HG02938 (cell line): ENCODE results near the gene ATRNL1.
"Not testable (repeated sequence)": the region's sequence is repeated elsewhere in the genome, so short reads cannot be mapped to it uniquely, and the experiment has no call there.

Experiments
- ATAC-seq: cut with Tn5 transposase; IDR thresholded peaks from one replicate; pipeline ENCODE4 v1.9.1; 2021; ENCODE audit warnings: mild to moderate bottlenecking, moderate library complexity; ENCODE audit not compliant: unreplicated experiment

Gene ATRNL1

GRCh38 chr10:115827231-115828009, 734.3 kb downstream of the ATRNL1 start:
- no peak for ATAC-seq

- not testable (repeated sequence) for ATAC-seq
Measured at GRCh38 chr10:115828182-115828581, 735.0 kb downstream of the ATRNL1 start.

- ATAC-seq, result no peak
Measured at GRCh38 chr10:115829521-115830205, 736.5 kb downstream of the ATRNL1 start.

GRCh38 chr10:115830265-115830970, 737.3 kb downstream of the ATRNL1 start:
- no peak for ATAC-seq

- no peak for ATAC-seq
Measured at GRCh38 chr10:115831016-115831415, 737.9 kb downstream of the ATRNL1 start.

- ATAC-seq, result no peak
Measured at GRCh38 chr10:115833119-115833518, 740.0 kb downstream of the ATRNL1 start.

GRCh38 chr10:115844591-115844990, 751.4 kb downstream of the ATRNL1 start:
- no peak for ATAC-seq

- no peak for ATAC-seq
Measured at GRCh38 chr10:115845921-115846320, 752.8 kb downstream of the ATRNL1 start.

- ATAC-seq, result no peak
Measured at GRCh38 chr10:115846528-115846927, 753.4 kb downstream of the ATRNL1 start.

- ATAC-seq, result no peak
Measured at GRCh38 chr10:115849197-115849596, 756.0 kb downstream of the ATRNL1 start.

- ATAC-seq, result no peak
Measured at GRCh38 chr10:115850666-115851065, 757.5 kb downstream of the ATRNL1 start.

- ATAC-seq, result no peak
Measured at GRCh38 chr10:115851695-115852094, 758.5 kb downstream of the ATRNL1 start.

GRCh38 chr10:115854740-115855435, 761.7 kb downstream of the ATRNL1 start:
- no peak for ATAC-seq

GRCh38 chr10:115856580-115856979, 763.4 kb downstream of the ATRNL1 start:
- no peak for ATAC-seq

- ATAC-seq, result no peak
Measured at GRCh38 chr10:115857856-115858255, 764.7 kb downstream of the ATRNL1 start.

GRCh38 chr10:115860182-115861107, 767.3 kb downstream of the ATRNL1 start:
- no peak for ATAC-seq

GRCh38 chr10:115861455-115861854, 768.3 kb downstream of the ATRNL1 start:
- no peak for ATAC-seq

GRCh38 chr10:115861864-115862263, 768.7 kb downstream of the ATRNL1 start:
- no peak for ATAC-seq

- no peak for ATAC-seq
Measured at GRCh38 chr10:115866174-115866573, 773.0 kb downstream of the ATRNL1 start.

GRCh38 chr10:115866691-115867090, 773.5 kb downstream of the ATRNL1 start:
- ATAC-seq, result no peak
